NCI-H2227 treated with DMSO at 0.1 percent for 48 hours (cell line): ENCODE data around the gene SESN3.
A peak's percentile ranks its signal among the peaks of the same experiment; 100 is the strongest.
"Not testable (repeated sequence)": the region's sequence is repeated elsewhere in the genome, so short reads cannot be mapped to it uniquely, and the experiment has no call there.

ENCODE experiments used
- DNase-seq: peaks from one replicate; lab custom pipeline; 2025; lab: John Stamatoyannopoulos, UW

The SESN3 gene

GRCh38 chr11:95248666-95249467, 17.9 kb upstream of the SESN3 start:
- no peak for DNase-seq

GRCh38 chr11:95247883-95248282, 16.9 kb upstream of the SESN3 start:
- DNase-seq, result no peak

GRCh38 chr11:95247127-95247684, 16.2 kb upstream of the SESN3 start:
- no peak for DNase-seq

- no peak for DNase-seq
These were observed 14.6 kb upstream of the SESN3 start for GRCh38 chr11:95245581-95245980.

GRCh38 chr11:95245038-95245437, 14.0 kb upstream of the SESN3 start:
- DNase-seq, result no peak

GRCh38 chr11:95243673-95244072, 12.7 kb upstream of the SESN3 start:
- DNase-seq, result no peak

- DNase-seq, result no peak
These were observed 12.0 kb upstream of the SESN3 start for GRCh38 chr11:95242845-95243605.

GRCh38 chr11:95242091-95242844, 11.3 kb upstream of the SESN3 start:
- no peak for DNase-seq

GRCh38 chr11:95241681-95242081, 10.7 kb upstream of the SESN3 start:
- DNase-seq, result no peak

GRCh38 chr11:95239871-95240649, 9.1 kb upstream of the SESN3 start:
- DNase-seq, result no peak

GRCh38 chr11:95232666-95233065, 1.7 kb upstream of the SESN3 start:
- no peak for DNase-seq

GRCh38 chr11:95231881-95232605, 1.0 kb upstream of the SESN3 start:
- DNase-seq, result peak; percentile 47

GRCh38 chr11:95230810-95231126, 234 bp downstream of the SESN3 start:
- no peak for DNase-seq

- no peak for DNase-seq
These were observed 801 bp downstream of the SESN3 start for GRCh38 chr11:95229993-95230809.

GRCh38 chr11:95229199-95229992, 1.6 kb downstream of the SESN3 start:
- DNase-seq, result no peak

GRCh38 chr11:95228081-95228749, 2.8 kb downstream of the SESN3 start:
- DNase-seq, result no peak

GRCh38 chr11:95227060-95227459, 3.9 kb downstream of the SESN3 start:
- not testable (repeated sequence) for DNase-seq

GRCh38 chr11:95222817-95223216, 8.2 kb downstream of the SESN3 start:
- DNase-seq, result no peak

- DNase-seq, result no peak
These were observed 11.4 kb downstream of the SESN3 start for GRCh38 chr11:95219599-95219998.
